T-helper 17 cell (primary cell): Measurements from ENCODE around the gene RPS5. TPM values are rescaled to one million over a fixed set of nuclear protein-coding genes. Genes with fewer than 3 reads are reported as not detected.
A peak's percentile ranks its signal among the peaks of the same experiment; 100 is the strongest.
"Not testable (repeated sequence)": the region's sequence is repeated elsewhere in the genome, so short reads cannot be mapped to it uniquely, and the experiment has no call there.

Experiments used
- ATAC-seq: fragments of 150-1000 bp; cut with Tn5 transposase; 2 replicates; pipeline ENCODE4 v1.10.0; 2021; ENCODE audit warnings: mild to moderate bottlenecking, moderate library complexity
- DNase-seq, 3 donors: peaks; one replicate each; pipeline versions ENCODE4 v3.0.0 to v3.0.0-alpha.2; 2020 to 2021
- H3K9me3 ChIP-seq: one replicate; pipeline ENCODE4 v1.7.0; 2013; ENCODE audit warnings: low read length, mild to moderate bottlenecking; ENCODE audit not compliant: control insufficient read depth, poor library complexity, severe bottlenecking
- H3K27ac Mint-ChIP-seq: one replicate; pipeline ENCODE4 v1.8.0; 2022; ENCODE audit warnings: mild to moderate bottlenecking, moderate library complexity, mixed read lengths
- H3K27me3 Mint-ChIP-seq: one replicate; pipeline ENCODE4 v1.8.0; 2022; ENCODE audit warnings: mixed read lengths
- H3K36me3 Mint-ChIP-seq: one replicate; pipeline ENCODE4 v1.8.0; 2022; ENCODE audit warnings: low read depth, mixed read lengths
- H3K4me1 Mint-ChIP-seq: one replicate; pipeline ENCODE4 v1.8.0; 2022; ENCODE audit warnings: mild to moderate bottlenecking, mixed read lengths
- H3K4me3 Mint-ChIP-seq: one replicate; pipeline ENCODE4 v1.8.0; 2022; ENCODE audit warnings: mild to moderate bottlenecking, moderate library complexity, mixed read lengths
- total RNA-seq, 4 donors: library from RNA in 2 of 4; stranded (reverse) in 2 of 4; gene quantifications; one replicate each; pipeline ENCODE4 v1.2.3 and lab custom pipeline; 2022 to 2026

RPS5 gene
- total RNA-seq, 2 donors from 2014 or later = 1,065 to 1,239 TPM

DNA sequence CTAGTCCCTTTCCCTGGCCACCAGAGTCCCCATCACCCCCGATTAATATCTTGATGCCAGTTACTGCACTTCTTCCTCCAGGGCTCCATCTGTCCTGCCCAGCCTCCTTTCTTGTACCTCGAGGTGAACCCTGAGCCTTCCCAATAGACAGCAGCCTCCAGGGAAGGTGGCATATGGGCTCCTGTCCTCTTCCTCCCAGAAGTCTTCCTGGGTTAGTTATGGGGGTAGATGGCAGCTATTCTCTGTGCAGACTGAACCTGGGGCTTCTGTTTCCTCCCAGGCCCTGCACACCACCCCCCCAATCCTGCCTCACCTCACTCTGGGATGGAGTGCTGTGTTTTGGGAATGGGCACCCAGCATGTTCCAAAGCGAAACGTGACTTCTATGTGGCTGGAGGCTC is 11.0 kb downstream of the RPS5 start:
- H3K36me3 Mint-ChIP-seq = peaks cover 12% of the 10 kb centered on the region
- H3K4me3 Mint-ChIP-seq = no peak overlapping the region
- H3K27ac Mint-ChIP-seq = no peak overlapping the region

GRCh38 chr19:58398545-58398944 is 11.5 kb downstream of the RPS5 start:
- Mint-ChIP-seq H3K4me1 (peaks cover 15% of the 10 kb centered on the region), H3K4me3 (no peak overlapping the region), H3K36me3 (peaks cover 12% of the 10 kb centered on the region), H3K27ac (no peak overlapping the region), H3K27me3 (peaks cover 8% of the 10 kb centered on the region)
- no peaks in the 10 kb centered on the region for H3K9me3 ChIP-seq
- DNase-seq = no peak
- ATAC-seq = no peak

More for the DNA sequence above, 11.0 kb downstream of the RPS5 start:
- Mint-ChIP-seq H3K27me3 (peaks cover 8% of the 10 kb centered on the region), H3K4me1 (peaks cover 16% of the 10 kb centered on the region)
- H3K9me3 ChIP-seq = no peaks in the 10 kb centered on the region
- ATAC-seq = no peak
- DNase-seq = no peak

DNA sequence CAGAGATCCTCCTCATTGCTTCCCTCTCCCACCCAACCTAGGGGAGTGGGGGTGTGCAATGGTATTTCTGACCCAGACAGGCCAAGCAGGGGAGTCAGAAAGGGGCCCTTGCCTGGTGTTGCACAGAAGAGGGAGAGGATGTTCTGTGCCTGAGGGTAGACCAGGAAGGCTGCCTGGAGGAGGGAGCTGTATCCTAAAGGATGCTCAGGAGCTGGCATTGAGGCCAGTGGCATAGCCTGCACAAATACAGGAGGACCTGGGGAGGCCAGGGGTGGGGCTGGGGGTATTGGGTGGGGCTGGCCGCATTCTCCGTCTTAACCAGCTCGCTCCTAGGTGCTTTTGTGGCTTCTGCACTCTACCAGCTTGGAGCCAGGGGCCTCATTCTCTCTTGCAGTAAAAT is 12.8 kb downstream of the RPS5 start:
- DNase-seq (no peak), ATAC-seq (no peak)
- H3K27ac Mint-ChIP-seq = no peak overlapping the region
- H3K9me3 ChIP-seq = no peaks in the 10 kb centered on the region
- H3K4me3 Mint-ChIP-seq = peak overlapping the region; percentile 90
- H3K36me3 Mint-ChIP-seq = peaks cover under 1% of the 10 kb centered on the region
- H3K27me3 Mint-ChIP-seq = peaks cover 8% of the 10 kb centered on the region
- H3K4me1 Mint-ChIP-seq = peaks cover 13% of the 10 kb centered on the region

- ATAC-seq (no peak), DNase-seq (no peak)
- H3K4me3 Mint-ChIP-seq = peak overlapping the region; percentile 90
- H3K9me3 ChIP-seq = no peaks in the 10 kb centered on the region
- H3K4me1 Mint-ChIP-seq = peaks cover 13% of the 10 kb centered on the region
- peaks cover 8% of the 10 kb centered on the region for H3K27me3 Mint-ChIP-seq
- H3K27ac Mint-ChIP-seq = peak overlapping the region; percentile 90
- no peaks in the 10 kb centered on the region for H3K36me3 Mint-ChIP-seq
These were observed 13.3 kb downstream of the RPS5 start for GRCh38 chr19:58400316-58400915.

GRCh38 chr19:58400916-58401839 is 14.1 kb downstream of the RPS5 start:
- Mint-ChIP-seq H3K27ac (peak overlapping the region; percentile 90), H3K36me3 (no peaks in the 10 kb centered on the region), H3K4me3 (peak overlapping the region; percentile 90), H3K4me1 (peaks cover 13% of the 10 kb centered on the region), H3K27me3 (peaks cover 8% of the 10 kb centered on the region)
- ATAC-seq (peak; percentile 97), DNase-seq (peak; percentile 96 to 99 (median 98))
- H3K9me3 ChIP-seq = no peaks in the 10 kb centered on the region

DNA sequence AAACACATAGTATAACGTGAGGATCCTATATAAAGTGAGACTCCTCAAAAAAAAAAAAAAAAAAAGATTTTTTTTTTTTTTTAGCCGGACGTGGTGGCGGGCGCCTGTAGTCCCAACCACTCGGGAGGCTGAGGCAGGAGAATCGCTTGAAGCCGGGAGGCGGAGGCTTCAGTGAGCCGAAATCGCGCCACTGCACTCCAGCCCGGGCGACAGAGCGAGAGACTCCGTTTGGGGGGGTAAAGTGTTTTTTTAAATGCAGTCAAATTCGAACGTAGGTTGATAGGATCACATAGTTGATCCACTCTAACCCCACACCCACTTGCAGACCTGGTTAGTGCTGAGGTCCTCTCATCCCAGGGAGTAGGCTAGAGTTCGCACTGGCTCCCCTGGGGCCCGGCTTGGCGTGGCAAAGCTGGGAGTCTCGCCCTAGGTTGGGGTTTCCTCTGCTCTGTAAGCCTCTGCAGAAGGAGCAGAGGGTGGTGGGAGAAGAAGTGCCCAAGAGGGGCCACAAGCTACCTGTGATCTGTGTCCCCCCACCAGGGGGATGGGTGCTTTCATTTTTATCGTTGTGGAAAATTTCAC is 14.9 kb downstream of the RPS5 start:
- ATAC-seq (no peak), DNase-seq (no peak)
- peak overlapping the region; percentile 90 for H3K27ac Mint-ChIP-seq
- no peaks in the 10 kb centered on the region for H3K9me3 ChIP-seq
- no peaks in the 10 kb centered on the region for H3K36me3 Mint-ChIP-seq
- peak overlapping the region; percentile 9 for H3K4me3 Mint-ChIP-seq
- peaks cover 6% of the 10 kb centered on the region for H3K27me3 Mint-ChIP-seq
- peaks cover 19% of the 10 kb centered on the region for H3K4me1 Mint-ChIP-seq

GRCh38 chr19:58403920-58404478 is 16.9 kb downstream of the RPS5 start:
- not testable (repeated sequence) for H3K27me3 Mint-ChIP-seq, H3K9me3 ChIP-seq, DNase-seq, H3K27ac Mint-ChIP-seq, H3K4me3 Mint-ChIP-seq, ATAC-seq, H3K36me3 Mint-ChIP-seq
- H3K4me1 Mint-ChIP-seq = peaks cover 31% of the 10 kb centered on the region

GRCh38 chr19:58406818-58407657 is 20.0 kb downstream of the RPS5 start:
- Mint-ChIP-seq H3K4me1 (peaks cover 26% of the 10 kb centered on the region), H3K4me3 (peak overlapping the region; percentile 96), H3K27ac (peak overlapping the region; percentile 93), H3K36me3 (peaks cover 3% of the 10 kb centered on the region), H3K27me3 (no peaks in the 10 kb centered on the region)
- DNase-seq (no peak), ATAC-seq (no peak)
- no peaks in the 10 kb centered on the region for H3K9me3 ChIP-seq

DNA sequence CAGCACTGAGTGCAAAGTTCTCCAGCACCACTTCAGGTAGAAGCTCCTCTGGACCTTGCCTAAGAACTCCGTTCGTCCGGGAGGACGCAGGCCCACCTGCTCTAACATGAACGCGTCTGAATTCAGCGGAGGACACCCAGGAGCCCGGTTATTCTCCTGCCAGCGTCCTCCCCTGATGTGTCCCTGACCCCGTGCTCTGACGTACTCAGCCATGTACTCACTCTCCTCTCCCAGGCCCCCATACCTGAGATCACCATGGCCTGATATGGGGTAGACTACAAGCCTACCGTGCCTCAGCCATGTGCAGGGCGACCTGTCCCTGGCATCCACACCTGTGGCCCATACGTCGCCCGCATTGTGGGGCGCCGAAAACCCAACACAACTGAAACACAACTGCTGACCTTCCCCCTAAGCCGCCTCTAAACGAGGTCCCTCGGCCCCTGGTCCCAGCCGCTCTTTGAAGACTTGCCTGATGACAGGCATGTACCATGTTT is 20.6 kb downstream of the RPS5 start:
- no peak for ATAC-seq
- Mint-ChIP-seq H3K4me1 (peaks cover 26% of the 10 kb centered on the region), H3K27ac (peak overlapping the region; percentile 93), H3K27me3 (no peaks in the 10 kb centered on the region), H3K36me3 (peaks cover 3% of the 10 kb centered on the region), H3K4me3 (peak overlapping the region; percentile 96)
- DNase-seq = no peak
- H3K9me3 ChIP-seq = no peaks in the 10 kb centered on the region

- H3K4me3 Mint-ChIP-seq = peak within 1 kb of the TSS; percentile 96
- H3K27me3 Mint-ChIP-seq = no peaks in the 10 kb centered on the region
- ATAC-seq (peak; percentile 98), DNase-seq (peak; percentile 87 to 91 (median 89))
- H3K4me1 Mint-ChIP-seq = peaks cover 29% of the 10 kb centered on the region
- peak within 1 kb of the TSS; percentile 93 for H3K27ac Mint-ChIP-seq
- no peaks in the 10 kb centered on the region for H3K9me3 ChIP-seq
- H3K36me3 Mint-ChIP-seq = peaks cover 3% of the 10 kb centered on the region
These were observed 21.3 kb downstream of the RPS5 start, which contains the start of gene ZNF584 for GRCh38 chr19:58408152-58409009. Gene ZNF584, plus strand, starts transcription at chr19:58408649. Its CDS starts 499 bp downstream, at chr19:58409148.

DNA sequence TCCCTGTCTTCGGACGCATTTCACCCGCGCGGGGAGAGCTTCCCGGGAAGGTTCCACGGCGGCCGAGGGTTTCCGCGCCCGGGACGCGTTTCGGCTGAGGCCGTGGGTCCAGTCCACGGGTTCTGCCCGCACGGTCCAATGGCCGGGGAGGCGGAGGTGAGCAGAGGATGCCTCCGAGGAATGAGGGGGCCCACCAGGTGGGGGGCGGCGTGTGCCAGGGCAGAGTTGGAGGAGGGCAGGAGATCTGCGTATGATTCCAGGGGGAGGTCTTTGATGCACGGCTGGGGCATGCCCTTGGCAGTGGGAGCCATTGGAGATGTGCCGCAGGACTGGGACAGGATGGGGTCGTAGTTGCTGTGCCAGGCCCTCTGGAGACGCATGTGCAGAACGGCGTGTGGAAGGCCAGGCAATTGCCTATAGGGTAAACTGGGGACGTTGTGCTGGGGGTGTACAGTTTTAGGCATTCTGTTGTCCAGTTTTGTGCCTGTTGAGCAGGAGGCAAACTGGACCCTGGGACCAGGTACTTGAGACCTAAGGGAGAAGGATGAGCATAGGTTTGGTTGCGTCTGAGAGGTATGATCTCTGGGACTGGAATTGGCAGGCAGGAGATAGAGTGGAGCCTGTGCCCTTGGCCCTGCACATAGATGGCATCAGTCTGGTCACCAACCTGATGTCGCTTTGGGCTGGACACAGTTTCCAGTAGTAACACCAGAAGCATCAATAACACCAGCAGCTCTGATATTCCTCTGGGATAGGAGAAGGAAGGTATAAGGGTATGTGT is 22.1 kb downstream of the RPS5 start:
- H3K27me3 Mint-ChIP-seq = no peaks in the 10 kb centered on the region
- H3K4me3 Mint-ChIP-seq = peak overlapping the region; percentile 96
- H3K9me3 ChIP-seq = no peaks in the 10 kb centered on the region
- no peak for ATAC-seq
- H3K4me1 Mint-ChIP-seq = peaks cover 29% of the 10 kb centered on the region
- peaks cover 3% of the 10 kb centered on the region for H3K36me3 Mint-ChIP-seq
- DNase-seq = no peak
- peak overlapping the region; percentile 93 for H3K27ac Mint-ChIP-seq
